ENCODE measurements around the gene TRAPPC12.

DNA sequence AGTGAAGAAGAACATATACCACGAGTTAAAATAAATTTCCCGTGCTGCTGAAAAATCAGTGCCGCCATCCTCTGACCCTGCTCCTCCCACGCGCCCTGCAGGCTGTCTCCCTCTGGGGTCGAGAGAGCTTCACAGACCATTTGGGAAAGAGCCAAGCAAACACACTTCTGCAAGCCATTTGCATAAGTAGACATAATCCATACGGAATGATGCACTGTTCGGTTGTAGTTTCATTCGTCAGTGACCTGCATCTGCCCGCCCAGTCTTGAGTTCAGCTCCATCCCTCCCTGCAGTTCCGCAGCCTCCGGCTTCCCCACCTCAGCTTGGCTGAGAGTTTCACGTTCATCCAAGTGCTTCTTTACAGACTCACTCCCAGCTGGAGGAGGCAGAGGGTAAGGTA is 69.6 kb downstream of the TRAPPC12 start:
- TF ChIP-seq, protein P1, sequence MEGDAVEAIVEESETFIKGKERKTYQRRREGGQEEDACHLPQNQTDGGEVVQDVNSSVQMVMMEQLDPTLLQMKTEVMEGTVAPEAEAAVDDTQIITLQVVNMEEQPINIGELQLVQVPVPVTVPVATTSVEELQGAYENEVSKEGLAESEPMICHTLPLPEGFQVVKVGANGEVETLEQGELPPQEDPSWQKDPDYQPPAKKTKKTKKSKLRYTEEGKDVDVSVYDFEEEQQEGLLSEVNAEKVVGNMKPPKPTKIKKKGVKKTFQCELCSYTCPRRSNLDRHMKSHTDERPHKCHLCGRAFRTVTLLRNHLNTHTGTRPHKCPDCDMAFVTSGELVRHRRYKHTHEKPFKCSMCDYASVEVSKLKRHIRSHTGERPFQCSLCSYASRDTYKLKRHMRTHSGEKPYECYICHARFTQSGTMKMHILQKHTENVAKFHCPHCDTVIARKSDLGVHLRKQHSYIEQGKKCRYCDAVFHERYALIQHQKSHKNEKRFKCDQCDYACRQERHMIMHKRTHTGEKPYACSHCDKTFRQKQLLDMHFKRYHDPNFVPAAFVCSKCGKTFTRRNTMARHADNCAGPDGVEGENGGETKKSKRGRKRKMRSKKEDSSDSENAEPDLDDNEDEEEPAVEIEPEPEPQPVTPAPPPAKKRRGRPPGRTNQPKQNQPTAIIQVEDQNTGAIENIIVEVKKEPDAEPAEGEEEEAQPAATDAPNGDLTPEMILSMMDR (IDR thresholded peaks at IDR 0.05), result no peak
- TF ChIP-seq POLR2A (IDR thresholded peaks at IDR 0.05), result no peak
- no peak for TF ChIP-seq POLR2AphosphoS5 (IDR thresholded peaks at IDR 0.05)
- no peak for TF ChIP-seq EP300 (IDR thresholded peaks at IDR 0.05)
